ENCODE results near the gene MYO1H.
"Not testable (repeated sequence)": the region's sequence is repeated elsewhere in the genome, so short reads cannot be mapped to it uniquely, and the experiment has no call there.

MYO1H gene

GRCh38 chr12:109347589-109347988 is at the start of gene MYO1H:
TSS of gene MYO1H (plus strand) at chr12:109347900. CDS start at chr12:109347961, 61 bp downstream.
- no peak for DNase-seq (ENCODE audit: low read depth)

- DNase-seq (ENCODE audit: low read depth), result no peak
Observed at GRCh38 chr12:109299849-109300248, 47.9 kb upstream of the MYO1H start.

GRCh38 chr12:109301643-109302168 is 46.0 kb upstream of the MYO1H start:
- no peak for DNase-seq (ENCODE audit: low read depth)

- DNase-seq (ENCODE audit: low read depth), result no peak
Observed at GRCh38 chr12:109302358-109302757, 45.3 kb upstream of the MYO1H start.

GRCh38 chr12:109302770-109303169 is 44.9 kb upstream of the MYO1H start:
- no peak for DNase-seq (ENCODE audit: low read depth)

- no peak for DNase-seq (ENCODE audit: low read depth)
Observed at GRCh38 chr12:109304485-109304884, 43.2 kb upstream of the MYO1H start.

- no peak for DNase-seq (ENCODE audit: low read depth)
Observed at GRCh38 chr12:109305547-109305946, 42.2 kb upstream of the MYO1H start.

- no peak for DNase-seq (ENCODE audit: low read depth)
Observed at GRCh38 chr12:109307051-109307450, 40.6 kb upstream of the MYO1H start.

GRCh38 chr12:109308534-109309380 is 38.9 kb upstream of the MYO1H start, which contains the start of gene FOXN4:
TSS of gene FOXN4 (minus strand) at chr12:109309284. CDS start at chr12:109308321, 963 bp downstream.
- DNase-seq (ENCODE audit: low read depth), result no peak

GRCh38 chr12:109309381-109310246 is 38.1 kb upstream of the MYO1H start:
- no peak for DNase-seq (ENCODE audit: low read depth)

GRCh38 chr12:109310247-109311125 is 37.2 kb upstream of the MYO1H start:
- DNase-seq (ENCODE audit: low read depth), result no peak

- DNase-seq (ENCODE audit: low read depth), result not testable (repeated sequence)
Observed at GRCh38 chr12:109321294-109321693, 26.4 kb upstream of the MYO1H start.

- DNase-seq (ENCODE audit: low read depth), result no peak
Observed at GRCh38 chr12:109329003-109329402, 18.7 kb upstream of the MYO1H start.

GRCh38 chr12:109329686-109330085 is 18.0 kb upstream of the MYO1H start:
- no peak for DNase-seq (ENCODE audit: low read depth)

- DNase-seq (ENCODE audit: low read depth), result no peak
Observed at GRCh38 chr12:109330282-109331230, 17.1 kb upstream of the MYO1H start.

GRCh38 chr12:109331301-109331952 is 16.3 kb upstream of the MYO1H start:
- no peak for DNase-seq (ENCODE audit: low read depth)

- DNase-seq (ENCODE audit: low read depth), result no peak
Observed at GRCh38 chr12:109334887-109335286, 12.8 kb upstream of the MYO1H start.

GRCh38 chr12:109336593-109336992 is 11.1 kb upstream of the MYO1H start:
- no peak for DNase-seq (ENCODE audit: low read depth)

GRCh38 chr12:109343677-109344076 is 4.0 kb upstream of the MYO1H start:
- DNase-seq (ENCODE audit: low read depth), result no peak

- DNase-seq (ENCODE audit: low read depth), result no peak
Observed at GRCh38 chr12:109345428-109345827, 2.3 kb upstream of the MYO1H start.

Measured in stromal cell of bone marrow (primary cell).